ENCODE results near the gene ARHGAP10.

The ARHGAP10 gene

GRCh38 chr4:147958489-147959065 is 226.7 kb downstream of the ARHGAP10 start:
- DNase-seq: no peak

GRCh38 chr4:147960971-147961370 is 229.1 kb downstream of the ARHGAP10 start:
- no peak for DNase-seq

GRCh38 chr4:147963839-147964238 is 232.0 kb downstream of the ARHGAP10 start:
- no peak for DNase-seq

- no peak for DNase-seq
Measured at GRCh38 chr4:147964266-147964880, 232.5 kb downstream of the ARHGAP10 start.

- DNase-seq: no peak
Measured at GRCh38 chr4:147965056-147965455, 233.2 kb downstream of the ARHGAP10 start.

- DNase-seq: no peak
Measured at GRCh38 chr4:147965873-147966272, 234.0 kb downstream of the ARHGAP10 start.

- no peak for DNase-seq
Measured at GRCh38 chr4:147968641-147969040, 236.8 kb downstream of the ARHGAP10 start.

- no peak for DNase-seq
Measured at GRCh38 chr4:147969573-147970385, 237.9 kb downstream of the ARHGAP10 start.

GRCh38 chr4:147971116-147971515 is 239.2 kb downstream of the ARHGAP10 start:
- DNase-seq: no peak

- no peak for DNase-seq
Measured at GRCh38 chr4:147975325-147975724, 243.4 kb downstream of the ARHGAP10 start.

GRCh38 chr4:147975933-147976928 is 244.3 kb downstream of the ARHGAP10 start:
- no peak for DNase-seq

- no peak for DNase-seq
Measured at GRCh38 chr4:147980586-147980985, 248.7 kb downstream of the ARHGAP10 start.

GRCh38 chr4:147981305-147981704 is 249.4 kb downstream of the ARHGAP10 start:
- no peak for DNase-seq

- DNase-seq: no peak
Measured at GRCh38 chr4:147984065-147984777, 252.3 kb downstream of the ARHGAP10 start.

GRCh38 chr4:147984778-147985138 is 252.9 kb downstream of the ARHGAP10 start:
- DNase-seq: no peak

- DNase-seq: no peak
Measured at GRCh38 chr4:147985376-147985775, 253.5 kb downstream of the ARHGAP10 start.

GRCh38 chr4:147987252-147987651 is 255.4 kb downstream of the ARHGAP10 start:
- DNase-seq: no peak

- no peak for DNase-seq
Measured at GRCh38 chr4:147991543-147992283, 259.8 kb downstream of the ARHGAP10 start.

GRCh38 chr4:147994076-147994475 is 262.2 kb downstream of the ARHGAP10 start:
- DNase-seq: no peak

GRCh38 chr4:147994491-147995385 is 262.9 kb downstream of the ARHGAP10 start:
- no peak for DNase-seq
